LHCN-M2 (cell line): ENCODE results near the gene SELENOS. TPM values are rescaled to one million over a fixed set of nuclear protein-coding genes. Genes with fewer than 3 reads are reported as not detected.
A peak's percentile ranks its signal among the peaks of the same experiment; 100 is the strongest.

Experiments used
- DNase-seq: peaks from one replicate; pipeline ENCODE4 v3.0.0-alpha.2; 2012; ENCODE audit warnings: low read depth
- total RNA-seq: library from RNA; depleted of rRNA; stranded (reverse); fragments of >200 nt; gene quantifications from 2 replicates; pipeline ENCODE4 v1.2.3, GENCODE V29; 2014

Gene SELENOS
- total RNA-seq, 1 experiment from 2014 or later = 73.5 TPM

- peak; percentile 41 for DNase-seq
Measured at GRCh38 chr15:101250873-101251829, 26.1 kb downstream of the SELENOS start.

- peak; percentile 73 for DNase-seq
Measured at GRCh38 chr15:101250341-101250831, 26.9 kb downstream of the SELENOS start.

DNA sequence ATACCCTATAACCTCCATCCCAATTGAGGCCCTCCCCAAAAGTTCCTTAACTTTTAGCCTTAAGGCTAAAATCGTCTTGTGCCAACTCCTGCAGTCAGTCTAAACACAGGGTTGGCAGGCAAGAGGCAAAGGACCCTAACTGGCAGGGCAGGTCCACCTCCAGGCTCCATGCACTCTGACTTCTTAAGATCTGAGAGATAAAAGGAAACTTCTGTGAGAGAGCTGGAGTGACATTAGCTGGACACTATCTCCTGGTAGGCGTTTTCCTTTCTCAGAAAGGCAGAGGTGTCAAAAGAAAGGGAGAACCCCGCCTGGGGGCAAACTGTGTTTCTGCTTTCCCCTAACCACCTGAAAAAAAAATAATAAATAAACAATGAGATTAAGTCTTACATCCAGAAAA, 29.0 kb downstream of the SELENOS start:
- DNase-seq = no peak

- no peak for DNase-seq
Measured at GRCh38 chr15:101246824-101247745, 30.2 kb downstream of the SELENOS start.

GRCh38 chr15:101246391-101246790, 30.9 kb downstream of the SELENOS start:
- no peak for DNase-seq

- no peak for DNase-seq
Measured at GRCh38 chr15:101244889-101245668, 32.2 kb downstream of the SELENOS start.

- DNase-seq = no peak
Measured at GRCh38 chr15:101244036-101244781, 33.1 kb downstream of the SELENOS start.

DNA sequence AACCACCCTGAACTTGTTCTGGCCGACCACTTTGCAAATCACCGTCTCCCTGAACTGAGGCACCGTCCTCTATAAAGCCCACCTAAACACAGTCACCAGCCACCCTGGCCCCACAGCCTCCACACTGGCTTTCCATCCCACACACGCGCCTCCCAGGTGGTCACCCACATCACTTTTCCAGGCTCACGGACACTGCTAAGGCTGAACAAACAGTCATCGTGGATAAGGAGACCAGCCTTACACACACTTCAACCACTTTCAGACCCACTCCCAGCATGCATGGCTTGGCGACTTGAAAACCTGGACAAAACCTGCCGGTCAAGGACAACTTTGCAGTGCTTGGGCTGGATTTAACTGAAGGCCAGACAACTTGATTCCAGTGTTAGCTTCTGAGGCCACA, 33.9 kb downstream of the SELENOS start:
- DNase-seq = no peak

DNA sequence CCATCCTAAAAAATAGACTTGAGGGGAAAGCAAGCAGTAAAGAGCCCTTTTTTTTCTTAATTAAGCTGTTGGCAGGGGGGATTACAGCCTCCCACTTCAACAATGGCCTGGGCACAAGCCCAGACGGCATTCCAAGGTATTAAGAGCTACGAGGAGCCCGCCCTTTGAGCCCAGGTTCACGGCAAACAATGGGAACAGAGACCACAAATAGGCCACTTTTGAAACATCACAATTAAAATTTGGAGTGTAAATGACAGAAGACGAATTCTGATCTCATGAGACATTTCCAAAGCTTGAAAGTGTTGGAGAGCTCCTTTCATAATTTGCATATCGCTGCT, 34.3 kb downstream of the SELENOS start:
- no peak for DNase-seq

DNA sequence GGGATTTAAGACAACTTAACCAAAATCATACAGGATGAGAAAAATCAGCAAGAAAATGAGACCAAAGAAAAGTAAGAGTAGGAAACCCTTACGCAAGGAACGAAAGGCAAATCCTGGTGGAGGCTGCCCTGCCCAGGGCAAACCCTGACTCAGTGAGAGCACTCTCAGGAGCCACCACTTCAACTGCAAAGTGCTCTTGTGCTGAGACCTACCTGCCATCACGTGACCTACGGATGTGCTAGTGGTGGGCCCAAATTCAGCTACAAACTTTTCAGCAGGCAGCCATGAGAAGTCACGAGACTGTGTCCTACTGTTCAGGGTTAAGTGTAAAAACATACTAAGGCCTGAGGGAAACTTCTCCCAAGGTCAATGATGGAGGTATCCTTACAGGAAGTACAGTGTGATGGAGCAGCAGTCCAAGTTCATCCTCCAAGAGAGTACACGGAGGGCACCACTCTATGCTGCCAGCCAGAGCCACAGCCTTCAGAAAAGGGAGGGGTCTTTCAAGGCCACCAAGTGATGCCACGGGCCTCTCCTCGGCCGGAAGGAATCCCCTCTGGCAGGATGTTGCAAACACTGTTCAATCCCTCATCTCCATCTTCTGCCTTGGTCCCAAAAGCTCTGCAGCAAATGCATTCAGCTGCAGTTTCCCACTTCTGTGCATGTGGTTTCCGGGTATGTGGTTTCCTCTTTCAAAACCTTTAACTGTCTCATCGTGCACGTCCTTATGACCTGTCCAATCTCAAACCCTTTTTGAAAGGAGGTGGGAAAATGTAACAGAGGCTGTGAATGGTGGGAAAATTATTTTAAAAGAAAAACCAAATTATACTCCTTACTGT, 34.9 kb downstream of the SELENOS start:
- peak; percentile 69 for DNase-seq

- DNase-seq = peak; percentile 57
Measured at GRCh38 chr15:101240358-101240757, 36.9 kb downstream of the SELENOS start.

- no peak for DNase-seq
Measured at GRCh38 chr15:101239724-101240136, 37.6 kb downstream of the SELENOS start.

DNA sequence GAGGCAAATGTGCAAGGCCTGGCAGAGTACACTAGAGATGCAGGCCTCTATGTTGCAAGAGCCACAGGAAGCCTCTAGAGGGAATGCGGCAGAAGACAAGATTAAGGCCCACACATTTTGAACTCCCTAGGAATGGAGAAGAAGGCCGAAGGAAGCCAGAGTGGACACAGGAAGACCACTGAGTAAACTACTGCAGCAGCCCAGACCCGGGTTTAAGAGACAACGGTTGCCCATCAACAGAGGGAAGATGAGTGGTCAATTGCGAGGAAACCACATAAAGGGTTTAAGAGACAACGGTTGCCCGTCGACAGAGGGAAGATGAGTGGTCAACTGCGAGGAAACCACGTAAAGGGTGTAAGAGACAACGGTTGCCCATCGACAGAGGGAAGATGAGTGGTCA, 40.0 kb downstream of the SELENOS start:
- DNase-seq = no peak

DNA sequence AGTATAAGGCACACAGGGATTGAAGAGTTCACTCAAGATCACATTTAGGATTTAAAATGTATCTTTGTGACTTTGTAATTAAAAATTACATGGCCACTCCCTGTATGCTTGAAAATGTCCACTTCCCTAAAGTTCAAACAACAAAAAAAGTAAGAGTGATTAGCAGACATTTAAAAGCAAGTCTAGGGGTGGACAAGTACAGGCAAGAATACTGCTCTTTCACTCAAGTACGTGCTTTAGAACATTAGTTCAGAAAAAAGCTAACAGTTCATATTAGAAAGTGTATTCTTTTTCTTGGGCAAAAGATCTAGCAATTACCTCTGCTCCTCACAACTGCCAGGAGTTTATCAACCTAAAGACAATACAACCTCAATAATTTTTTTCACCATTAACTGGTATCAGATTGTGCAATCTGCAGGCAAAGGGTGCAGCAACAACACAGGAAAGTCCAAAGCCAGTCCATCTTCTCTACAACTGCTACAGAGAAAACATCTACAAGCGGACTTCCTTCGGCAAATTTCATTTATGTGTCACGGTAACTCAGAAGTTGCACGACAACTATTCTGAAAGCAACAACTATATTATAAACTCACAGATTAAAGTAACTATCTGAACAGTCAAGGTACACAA, 43.5 kb downstream of the SELENOS start:
- no peak for DNase-seq

DNA sequence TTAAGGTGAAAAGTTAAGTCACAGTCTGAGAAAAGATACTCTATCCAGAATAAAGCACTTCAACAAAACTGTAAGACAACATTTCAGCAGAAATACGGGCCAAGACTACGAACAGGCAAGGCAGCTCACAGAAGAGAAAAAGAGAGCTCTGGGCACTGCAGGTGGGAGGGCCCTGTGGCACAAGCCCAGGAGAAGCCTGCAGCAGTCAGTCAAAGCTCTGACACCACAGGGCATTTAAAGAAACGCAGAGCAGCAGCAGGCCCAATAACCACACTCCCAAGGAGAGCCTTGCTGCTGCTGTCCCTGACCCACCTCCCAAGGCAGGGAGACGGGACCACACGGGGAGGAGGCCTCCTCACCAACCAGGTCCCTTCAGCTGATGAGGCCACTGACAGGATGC, 44.6 kb downstream of the SELENOS start:
- no peak for DNase-seq

DNA sequence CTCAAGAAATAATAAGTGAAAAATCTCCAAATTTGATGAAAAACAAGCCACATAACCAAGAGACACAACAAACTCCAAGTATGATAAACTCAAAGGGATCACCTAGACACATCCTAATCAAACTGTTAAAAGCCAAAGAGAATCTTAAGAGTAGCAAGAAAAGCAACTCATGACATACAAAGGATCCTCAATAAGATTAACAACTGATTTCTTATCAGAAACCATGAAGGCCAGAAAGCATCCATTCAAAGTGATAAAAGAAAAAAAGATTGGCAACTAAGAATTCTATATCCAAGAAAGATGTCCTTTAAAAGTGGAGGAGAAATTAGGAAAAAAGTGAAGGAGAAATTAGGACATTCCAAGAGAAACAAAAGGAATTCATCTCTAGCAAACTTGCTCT, 49.0 kb downstream of the SELENOS start:
- no peak for DNase-seq

DNA sequence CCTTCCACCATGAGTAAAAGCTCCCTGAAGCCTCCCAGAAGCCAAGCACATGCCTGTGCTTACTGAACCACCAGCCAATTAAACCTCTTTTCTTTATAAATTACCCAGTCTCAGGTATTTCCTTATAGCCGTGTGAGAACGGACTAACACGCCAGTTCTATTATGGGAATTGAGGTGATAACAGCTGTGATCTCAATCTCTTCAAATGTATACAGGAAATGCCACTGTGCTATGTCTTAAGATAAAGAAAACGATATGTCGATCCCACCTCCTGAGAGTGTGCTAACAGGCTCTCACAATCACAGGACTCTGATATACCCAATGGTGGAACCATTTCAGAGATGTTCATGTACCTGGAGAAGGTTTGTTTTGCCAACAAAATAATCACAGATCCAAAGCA, 51.6 kb downstream of the SELENOS start:
- no peak for DNase-seq
